ENCODE data around the gene RBKS. TPM values are rescaled to one million over a fixed set of nuclear protein-coding genes. Genes with fewer than 3 reads are reported as not detected.

The RBKS gene
- polyA plus RNA-seq, 1 of the 3 experiments (the other 2 are of a cell fraction): 7.4 TPM

GRCh38 chr2:27822049-27822448, 68.1 kb downstream of the RBKS start:
- Histone ChIP-seq H3K9ac (no peak overlapping the region), H3K4me2 (no peak overlapping the region), H2AFZ (ENCODE audit: low read depth) (no peak overlapping the region), H3K9me2 (no peaks in the 10 kb centered on the region), H3K27ac (ENCODE audit: low read depth in 2 of 2, low read length in 1 of 2) (no peak overlapping the region), H3K4me3 (ENCODE audit: low read depth in 2 of 2, low read length in 1 of 2) (no peak overlapping the region), H3K79me2 (ENCODE audit: insufficient read depth) (no peaks in the 10 kb centered on the region), H3K36me3 (replicated peaks in 1 of 2; ENCODE audit: control insufficient read depth in 1 of 2, insufficient read depth in 2 of 2, low read length in 1 of 2) (no peaks in the 10 kb centered on the region), H4K20me1 (ENCODE audit: insufficient read depth) (no peaks in the 10 kb centered on the region), H3F3A (replicated peaks; ENCODE audit: insufficient read depth) (no peaks in the 10 kb centered on the region), H3K9me3 (no peaks in the 10 kb centered on the region), H3K27me3 (ENCODE audit: insufficient read depth) (no peaks in the 10 kb centered on the region), H3K4me1 (ENCODE audit: control insufficient read depth in 1 of 2, insufficient read depth in 2 of 2, low read depth in 1 of 2, low read length in 1 of 2) (no peaks in the 10 kb centered on the region)
- POLR2A ChIA-PET: interaction anchor here (0.6 kb wide), 1 partner anchor 52 kb away, joined by 4 read pairs; no protein-coding TSS in a partner anchor
- CTCF ChIA-PET: no interaction called here
- DNase-seq: no peak
- 90% methylated on average over 1 of the region's 1 CpG for WGBS (ENCODE audit: low lambda C conversion rate)
- no peak for TF ChIP-seq RAD21 (IDR thresholded peaks at IDR 0.05; ENCODE audit: low read length)
- TF ChIP-seq GABPA (IDR thresholded peaks at IDR 0.05; ENCODE audit: low read depth): no peak
- TF ChIP-seq, protein P1, sequence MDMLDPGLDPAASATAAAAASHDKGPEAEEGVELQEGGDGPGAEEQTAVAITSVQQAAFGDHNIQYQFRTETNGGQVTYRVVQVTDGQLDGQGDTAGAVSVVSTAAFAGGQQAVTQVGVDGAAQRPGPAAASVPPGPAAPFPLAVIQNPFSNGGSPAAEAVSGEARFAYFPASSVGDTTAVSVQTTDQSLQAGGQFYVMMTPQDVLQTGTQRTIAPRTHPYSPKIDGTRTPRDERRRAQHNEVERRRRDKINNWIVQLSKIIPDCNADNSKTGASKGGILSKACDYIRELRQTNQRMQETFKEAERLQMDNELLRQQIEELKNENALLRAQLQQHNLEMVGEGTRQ (IDR thresholded peaks at IDR 0.05; ENCODE audit: borderline replicate concordance, low read depth, low read length): no peak
- TF ChIP-seq TAF1 (IDR thresholded peaks at IDR 0.05; ENCODE audit: borderline replicate concordance, low read depth, low read length): no peak
- TF ChIP-seq FOSL2 (IDR thresholded peaks at IDR 0.05; ENCODE audit: borderline replicate concordance, low read depth): no peak
- no peak for TF ChIP-seq GATA2 (CRISPR knock-in tag; IDR thresholded peaks at IDR 0.05)
- TF ChIP-seq RCOR1 (IDR thresholded peaks at IDR 0.05; ENCODE audit: low read length): no peak
- no peak for TF ChIP-seq FOXM1 (IDR thresholded peaks at IDR 0.05; ENCODE audit: low read depth)
- TF ChIP-seq RFX5 (IDR thresholded peaks at IDR 0.05; ENCODE audit: low read length): no peak
- TF ChIP-seq, protein P2, sequence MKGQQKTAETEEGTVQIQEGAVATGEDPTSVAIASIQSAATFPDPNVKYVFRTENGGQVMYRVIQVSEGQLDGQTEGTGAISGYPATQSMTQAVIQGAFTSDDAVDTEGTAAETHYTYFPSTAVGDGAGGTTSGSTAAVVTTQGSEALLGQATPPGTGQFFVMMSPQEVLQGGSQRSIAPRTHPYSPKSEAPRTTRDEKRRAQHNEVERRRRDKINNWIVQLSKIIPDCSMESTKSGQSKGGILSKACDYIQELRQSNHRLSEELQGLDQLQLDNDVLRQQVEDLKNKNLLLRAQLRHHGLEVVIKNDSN (IDR thresholded peaks at IDR 0.05; ENCODE audit: borderline replicate concordance, low read depth): no peak
- TF ChIP-seq YY1 (IDR thresholded peaks at IDR 0.05; ENCODE audit: low read depth): no peak
- TF ChIP-seq, protein P3, sequence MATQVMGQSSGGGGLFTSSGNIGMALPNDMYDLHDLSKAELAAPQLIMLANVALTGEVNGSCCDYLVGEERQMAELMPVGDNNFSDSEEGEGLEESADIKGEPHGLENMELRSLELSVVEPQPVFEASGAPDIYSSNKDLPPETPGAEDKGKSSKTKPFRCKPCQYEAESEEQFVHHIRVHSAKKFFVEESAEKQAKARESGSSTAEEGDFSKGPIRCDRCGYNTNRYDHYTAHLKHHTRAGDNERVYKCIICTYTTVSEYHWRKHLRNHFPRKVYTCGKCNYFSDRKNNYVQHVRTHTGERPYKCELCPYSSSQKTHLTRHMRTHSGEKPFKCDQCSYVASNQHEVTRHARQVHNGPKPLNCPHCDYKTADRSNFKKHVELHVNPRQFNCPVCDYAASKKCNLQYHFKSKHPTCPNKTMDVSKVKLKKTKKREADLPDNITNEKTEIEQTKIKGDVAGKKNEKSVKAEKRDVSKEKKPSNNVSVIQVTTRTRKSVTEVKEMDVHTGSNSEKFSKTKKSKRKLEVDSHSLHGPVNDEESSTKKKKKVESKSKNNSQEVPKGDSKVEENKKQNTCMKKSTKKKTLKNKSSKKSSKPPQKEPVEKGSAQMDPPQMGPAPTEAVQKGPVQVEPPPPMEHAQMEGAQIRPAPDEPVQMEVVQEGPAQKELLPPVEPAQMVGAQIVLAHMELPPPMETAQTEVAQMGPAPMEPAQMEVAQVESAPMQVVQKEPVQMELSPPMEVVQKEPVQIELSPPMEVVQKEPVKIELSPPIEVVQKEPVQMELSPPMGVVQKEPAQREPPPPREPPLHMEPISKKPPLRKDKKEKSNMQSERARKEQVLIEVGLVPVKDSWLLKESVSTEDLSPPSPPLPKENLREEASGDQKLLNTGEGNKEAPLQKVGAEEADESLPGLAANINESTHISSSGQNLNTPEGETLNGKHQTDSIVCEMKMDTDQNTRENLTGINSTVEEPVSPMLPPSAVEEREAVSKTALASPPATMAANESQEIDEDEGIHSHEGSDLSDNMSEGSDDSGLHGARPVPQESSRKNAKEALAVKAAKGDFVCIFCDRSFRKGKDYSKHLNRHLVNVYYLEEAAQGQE (IDR thresholded peaks at IDR 0.05; ENCODE audit: low read depth, low read length): no peak
- TF ChIP-seq CHD2 (IDR thresholded peaks at IDR 0.05; ENCODE audit: low read length, partially characterized antibody): no peak
- TF ChIP-seq FOXJ3 (CRISPR knock-in tag; IDR thresholded peaks at IDR 0.05): no peak
- TF ChIP-seq POLR2AphosphoS5 (IDR thresholded peaks at IDR 0.05; ENCODE audit: low read depth, low read length): no peak
- no peak for TF ChIP-seq TCF12 (IDR thresholded peaks at IDR 0.05)

All from SK-N-SH (cell line).